Measurements from ENCODE around the gene POU4F3.
"Not testable (repeated sequence)": the region's sequence is repeated elsewhere in the genome, so short reads cannot be mapped to it uniquely, and the experiment has no call there.

POU4F3 gene, protein sequence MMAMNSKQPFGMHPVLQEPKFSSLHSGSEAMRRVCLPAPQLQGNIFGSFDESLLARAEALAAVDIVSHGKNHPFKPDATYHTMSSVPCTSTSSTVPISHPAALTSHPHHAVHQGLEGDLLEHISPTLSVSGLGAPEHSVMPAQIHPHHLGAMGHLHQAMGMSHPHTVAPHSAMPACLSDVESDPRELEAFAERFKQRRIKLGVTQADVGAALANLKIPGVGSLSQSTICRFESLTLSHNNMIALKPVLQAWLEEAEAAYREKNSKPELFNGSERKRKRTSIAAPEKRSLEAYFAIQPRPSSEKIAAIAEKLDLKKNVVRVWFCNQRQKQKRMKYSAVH

GRCh38 chr5:146338774-146339714 lies at the start of gene POU4F3:
POU4F3 (plus strand) TSS chr5:146338839; CDS start chr5:146339113, 274 bp downstream.
- no peak for DNase-seq

- DNase-seq: no peak
Observed at GRCh38 chr5:146290318-146290717, 48.3 kb upstream of the POU4F3 start.

GRCh38 chr5:146291421-146292074 lies 47.1 kb upstream of the POU4F3 start:
- DNase-seq: no peak

GRCh38 chr5:146296245-146296644 lies 42.4 kb upstream of the POU4F3 start:
- DNase-seq: no peak

- DNase-seq: not testable (repeated sequence)
Observed at GRCh38 chr5:146298920-146299319, 39.7 kb upstream of the POU4F3 start.

- no peak for DNase-seq
Observed at GRCh38 chr5:146301626-146302025, 37.0 kb upstream of the POU4F3 start.

DNA sequence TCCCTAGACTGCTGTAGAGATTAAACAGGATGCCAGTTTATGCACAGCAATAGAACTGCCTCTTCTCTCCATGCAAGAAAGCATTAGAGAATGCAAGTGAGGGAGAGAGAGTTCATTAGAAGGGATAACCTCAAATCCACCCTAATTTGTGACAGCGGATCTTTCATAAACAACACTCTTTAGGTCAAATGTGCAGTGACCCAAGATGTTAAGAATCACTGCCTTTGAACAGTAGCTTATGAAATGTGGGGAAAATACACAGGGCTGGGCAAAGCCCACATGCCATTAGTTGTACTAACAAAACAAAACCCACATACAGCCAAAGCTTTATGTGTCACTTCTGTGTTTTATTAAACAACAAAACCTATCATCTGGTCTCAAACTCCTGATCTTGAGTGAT lies 36.2 kb upstream of the POU4F3 start:
- no peak for DNase-seq

DNA sequence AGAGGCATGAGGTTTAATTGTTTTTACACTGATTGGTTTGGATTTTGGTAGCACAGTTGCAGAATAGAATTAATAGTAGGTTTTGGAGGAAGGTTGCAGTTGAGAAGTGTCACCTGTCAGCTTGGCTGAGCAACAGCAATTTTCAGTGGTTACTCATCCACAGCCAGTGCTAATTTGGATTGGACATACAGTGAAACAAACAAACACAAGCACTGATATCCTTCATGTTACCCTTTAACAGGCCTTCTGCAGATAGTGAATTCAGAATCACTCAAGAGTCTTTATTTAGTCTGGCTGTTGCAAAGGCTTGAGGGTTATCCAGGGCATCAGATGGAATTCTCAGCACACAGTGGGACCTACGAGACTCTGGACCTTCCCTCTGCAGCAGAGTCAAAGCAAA lies 31.8 kb upstream of the POU4F3 start:
- no peak for DNase-seq

DNA sequence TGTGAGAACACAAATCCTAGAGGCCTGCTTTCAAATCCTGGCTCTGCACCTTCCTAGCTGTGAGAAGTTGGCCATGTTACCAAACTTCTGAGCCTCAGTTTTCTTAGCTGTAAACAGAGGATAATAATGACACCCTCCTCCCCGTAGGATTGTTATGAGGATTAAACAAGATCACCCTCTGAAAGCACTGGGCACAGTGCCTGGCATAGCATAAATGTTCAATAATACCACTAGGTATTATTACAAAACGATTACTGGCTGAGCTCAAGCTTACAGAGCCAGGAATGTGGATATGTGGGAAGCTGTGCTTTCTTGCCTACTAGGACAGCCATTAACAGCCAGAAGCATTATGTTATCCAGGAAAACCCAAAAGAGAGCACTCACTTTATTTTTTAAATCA lies 30.8 kb upstream of the POU4F3 start:
- no peak for DNase-seq

- no peak for DNase-seq
Observed at GRCh38 chr5:146310540-146310939, 28.1 kb upstream of the POU4F3 start.

DNA sequence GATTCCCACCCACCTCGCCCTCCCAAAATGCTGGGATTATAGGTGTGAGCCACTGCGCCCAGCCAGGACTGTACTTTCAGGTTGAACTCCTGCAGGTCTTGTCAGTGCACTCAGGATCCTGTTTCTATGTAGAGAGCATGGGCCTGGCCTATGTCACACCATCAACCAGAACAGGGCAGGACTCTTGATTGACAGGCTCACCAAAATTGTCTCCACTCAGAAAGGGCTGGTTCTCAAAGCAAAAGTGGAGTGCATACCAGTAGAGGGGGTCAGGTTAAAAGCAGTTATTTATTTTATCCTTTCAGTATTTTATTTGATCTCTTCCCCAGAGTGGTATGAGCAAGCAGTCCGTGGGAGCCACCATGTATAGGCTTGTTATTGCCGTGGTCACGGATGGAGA lies 27.4 kb upstream of the POU4F3 start:
- no peak for DNase-seq

- no peak for DNase-seq
Observed at GRCh38 chr5:146313027-146313426, 25.6 kb upstream of the POU4F3 start.

GRCh38 chr5:146321571-146321970 lies 17.1 kb upstream of the POU4F3 start:
- no peak for DNase-seq

GRCh38 chr5:146327257-146327870 lies 11.3 kb upstream of the POU4F3 start:
- DNase-seq: no peak

GRCh38 chr5:146327989-146328388 lies 10.7 kb upstream of the POU4F3 start:
- DNase-seq: no peak

DNA sequence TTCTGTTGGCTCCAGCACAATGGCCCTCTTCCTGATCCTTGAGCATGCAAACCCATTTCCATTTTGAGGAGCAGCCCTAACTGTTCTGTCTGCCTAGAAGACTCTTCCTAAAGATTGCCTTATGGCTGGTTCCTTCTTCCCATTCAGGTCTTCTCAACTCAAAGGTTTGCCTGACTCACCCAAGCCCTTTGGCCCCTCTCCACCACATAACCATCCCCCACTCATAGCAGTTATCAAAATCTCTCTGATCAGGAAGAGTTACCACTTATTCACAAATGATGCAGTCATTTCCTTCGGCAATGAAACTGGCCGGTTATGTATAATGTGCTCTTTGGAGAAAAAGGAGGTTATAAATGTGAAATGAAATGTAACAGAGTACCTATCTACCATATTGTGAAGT lies 8.9 kb upstream of the POU4F3 start:
- no peak for DNase-seq

GRCh38 chr5:146331423-146331822 lies 7.2 kb upstream of the POU4F3 start:
- no peak for DNase-seq

GRCh38 chr5:146334074-146334533 lies 4.5 kb upstream of the POU4F3 start:
- DNase-seq: no peak

DNA sequence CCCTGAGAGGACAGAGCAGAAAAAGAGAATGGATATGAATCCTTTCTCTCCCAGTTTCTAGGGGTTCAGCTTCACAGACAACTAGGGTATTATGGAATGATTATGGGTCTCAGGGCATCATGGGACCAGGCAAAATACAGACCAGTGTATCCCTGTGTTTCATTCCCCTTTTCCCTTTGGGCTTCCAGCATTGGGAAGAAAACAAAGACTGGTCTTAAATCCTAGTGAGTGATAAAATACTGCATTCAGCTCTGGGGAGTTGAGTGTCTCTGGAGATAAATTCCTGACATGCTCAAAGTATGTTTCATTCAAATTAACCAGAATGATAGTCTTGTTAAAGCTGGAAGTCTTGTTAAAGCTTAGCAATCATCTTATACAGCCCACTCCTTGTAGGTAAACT lies 2.4 kb upstream of the POU4F3 start:
- no peak for DNase-seq

GRCh38 chr5:146337264-146337904 lies 1.3 kb upstream of the POU4F3 start:
- no peak for DNase-seq

DNA sequence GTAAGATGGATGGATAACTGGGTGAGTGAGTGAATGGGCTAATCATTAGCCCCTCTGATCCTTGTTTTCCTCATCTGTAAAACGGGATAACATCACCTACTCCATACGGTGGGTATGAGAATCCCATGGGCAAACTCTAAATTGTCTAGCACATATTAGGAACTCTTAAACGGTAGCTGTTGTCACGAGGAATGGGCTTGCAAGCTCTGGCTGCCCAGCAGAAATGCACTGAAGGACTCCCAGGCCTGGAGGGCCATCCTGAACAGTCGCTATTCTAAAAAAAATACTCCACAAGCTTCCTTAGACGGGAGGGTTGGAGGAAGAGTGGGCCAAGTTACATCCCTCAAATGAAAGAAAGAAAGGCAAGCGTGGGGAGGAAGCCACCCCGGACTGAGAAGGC lies 711 bp upstream of the POU4F3 start:
- no peak for DNase-seq

- no peak for DNase-seq
Observed at GRCh38 chr5:146339715-146340259, 1.1 kb downstream of the POU4F3 start.
